ENCODE measurements around the gene RHOF.

The RHOF gene

DNA sequence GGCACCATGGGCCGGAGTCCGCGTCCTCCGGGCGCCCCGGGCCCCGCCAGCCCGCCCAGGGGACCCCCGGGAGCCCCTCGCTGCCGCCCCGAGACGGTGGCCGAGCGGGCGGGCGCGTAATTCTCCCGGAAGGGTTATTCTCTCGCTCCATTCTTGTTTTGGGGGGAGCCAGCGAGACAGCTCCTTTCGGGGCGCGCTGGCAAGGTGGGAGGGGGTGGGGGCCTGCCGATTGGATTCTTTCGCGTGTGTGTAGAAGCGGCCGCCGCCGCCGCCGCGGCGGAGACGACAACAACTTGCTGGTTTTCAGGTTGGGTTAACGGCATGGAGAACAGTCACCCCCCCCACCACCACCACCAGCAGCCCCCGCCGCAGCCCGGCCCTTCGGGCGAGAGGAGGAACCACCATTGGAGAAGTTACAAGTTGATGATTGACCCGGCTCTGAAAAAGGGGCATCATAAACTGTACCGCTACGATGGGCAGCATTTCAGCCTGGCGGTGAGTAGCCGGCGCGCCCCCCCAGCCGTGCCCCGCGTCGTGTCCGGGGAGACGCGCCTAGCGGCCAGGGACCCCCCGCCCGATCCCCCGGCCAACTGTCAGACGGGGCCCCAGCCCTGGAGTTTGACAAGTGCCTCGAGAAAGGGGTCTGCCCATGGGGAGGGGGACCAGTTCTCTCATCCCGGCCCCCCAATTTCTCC lies 11.1 kb upstream of the RHOF start:
- peak; percentile 13 for DNase-seq

DNA sequence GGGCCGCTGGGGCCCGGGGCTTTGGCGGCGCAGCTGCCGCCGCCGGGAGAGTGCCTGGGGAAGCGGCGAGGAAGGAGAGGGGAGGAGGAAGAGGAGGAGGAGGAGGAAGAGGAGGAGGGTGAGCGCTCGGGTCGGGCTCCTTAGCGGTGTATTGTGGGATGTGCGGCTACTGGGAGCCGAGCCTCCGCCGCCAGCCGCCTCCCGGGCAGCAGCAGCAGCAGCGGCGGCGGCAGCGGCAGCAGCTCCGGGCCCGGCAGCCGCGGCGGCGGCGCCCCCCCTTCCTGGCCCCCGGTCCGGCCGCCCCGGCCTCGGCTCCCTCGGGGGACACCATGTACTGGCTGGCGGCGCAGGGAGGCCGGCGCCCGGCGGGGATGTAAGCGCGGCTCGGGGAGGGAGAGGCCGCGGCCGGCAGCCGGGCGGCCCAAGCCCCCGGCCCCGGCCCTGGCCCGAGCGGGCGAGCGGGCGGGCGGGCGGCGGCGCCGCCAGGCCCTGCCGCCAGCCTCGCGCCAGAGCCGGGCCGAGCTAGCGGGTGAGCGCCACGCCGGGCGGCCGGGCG lies 10.5 kb upstream of the RHOF start, which contains the start of gene SETD1B:
Gene SETD1B (plus strand): TSS at position 149 of the 556 bp plus-strand sequence. CDS start 729 bp downstream, outside the sequence.
- DNase-seq: peak; percentile 39

DNA sequence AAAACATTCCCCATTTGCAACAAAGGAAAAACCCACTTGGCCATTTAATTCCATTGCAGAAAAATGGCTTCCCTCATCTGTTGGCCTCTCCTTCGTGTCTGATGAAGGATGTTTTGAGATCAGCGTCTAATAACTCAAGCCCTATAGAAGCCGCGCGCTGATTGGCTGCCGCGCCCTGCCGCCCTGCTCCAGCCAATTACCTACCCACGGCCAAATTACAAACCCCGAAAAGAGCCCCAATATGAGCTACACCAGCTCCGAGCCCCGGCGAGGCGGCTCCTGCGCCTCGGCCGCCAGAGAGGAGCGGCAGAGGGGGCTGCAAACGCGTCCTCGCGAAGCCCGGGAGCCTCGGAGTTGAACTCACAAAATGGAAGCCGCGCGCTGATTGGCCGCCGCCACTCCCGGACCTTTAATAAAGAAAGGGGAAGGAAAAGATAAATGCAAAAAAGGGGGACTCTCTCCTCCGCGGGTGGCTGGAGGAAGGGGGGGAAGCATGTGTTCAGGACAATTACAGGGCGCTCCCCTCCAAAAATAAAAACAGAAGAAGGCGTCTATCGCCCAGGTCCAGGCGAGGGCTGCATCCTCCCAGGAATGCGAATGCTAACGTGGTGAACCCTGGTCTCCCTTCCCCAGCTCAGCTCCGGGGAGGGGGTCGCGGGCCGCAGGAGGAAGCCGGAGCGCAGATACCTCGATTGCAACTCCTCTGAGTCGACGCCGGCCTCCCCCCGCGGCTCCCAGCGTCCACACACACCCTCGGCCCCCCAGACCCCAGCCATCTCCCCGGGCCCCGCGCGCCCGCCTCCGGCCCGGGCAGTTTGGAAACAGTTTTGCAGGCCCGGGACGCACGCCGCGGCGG lies 9.6 kb upstream of the RHOF start:
- DNase-seq: peak; percentile 98

DNA sequence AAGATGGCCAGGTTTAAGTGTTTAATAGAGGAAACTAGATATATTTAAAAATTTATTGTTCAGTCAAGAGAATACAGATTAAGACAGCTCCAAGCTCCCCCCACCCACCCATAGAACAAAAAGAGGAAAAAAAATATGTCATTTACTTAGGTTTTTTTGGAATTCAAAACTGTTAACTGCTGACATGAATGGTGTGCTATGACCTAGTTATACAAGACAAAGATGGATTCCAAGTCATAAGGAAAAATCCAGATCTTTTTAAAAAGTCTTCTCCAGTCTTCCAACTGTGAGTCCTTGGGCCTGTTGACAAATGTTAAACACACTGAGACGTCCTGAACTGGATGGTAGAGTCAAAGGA lies 9.0 kb upstream of the RHOF start:
- no peak for DNase-seq

DNA sequence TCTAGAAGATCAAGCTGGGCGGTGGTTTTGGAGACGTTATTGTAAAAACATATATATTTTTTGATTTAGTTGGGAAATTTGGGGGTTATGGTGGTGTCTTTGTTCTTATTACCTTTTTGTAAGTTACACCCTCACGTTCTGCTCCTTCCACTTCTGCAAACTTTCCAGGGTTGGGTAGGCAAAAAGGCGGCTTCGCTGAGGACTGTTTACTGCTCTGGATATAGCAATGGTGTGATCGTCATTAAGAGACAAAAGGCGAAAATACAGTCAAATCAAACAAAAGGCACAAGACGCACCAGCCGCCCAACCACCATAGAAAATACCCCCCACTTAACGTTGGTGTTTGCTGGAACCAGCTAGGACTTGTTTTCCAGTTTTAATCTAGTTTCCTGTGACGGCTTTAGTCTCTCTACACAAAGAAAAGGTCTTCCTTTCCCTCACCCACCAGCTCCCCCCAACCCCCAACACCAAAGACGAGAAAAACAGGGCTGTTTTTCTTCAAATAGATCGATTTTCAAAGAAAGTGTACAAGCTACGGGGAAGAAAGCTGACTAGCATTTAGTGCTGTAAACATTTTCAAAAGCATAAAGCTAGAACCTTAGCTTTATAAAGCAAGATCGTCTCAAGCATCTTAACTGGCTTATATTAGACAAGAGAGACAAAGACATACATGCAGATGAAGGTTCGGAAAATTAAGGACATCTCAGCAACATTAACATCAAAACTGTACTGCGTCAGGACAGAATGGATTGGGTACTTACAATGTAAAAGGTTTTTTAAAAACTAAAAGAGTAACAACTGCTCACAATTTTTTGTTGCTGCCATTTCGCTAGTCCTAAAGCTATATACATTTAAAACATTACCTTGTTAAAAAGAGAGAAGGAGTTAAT lies 8.4 kb upstream of the RHOF start:
- DNase-seq: peak; percentile 84

DNA sequence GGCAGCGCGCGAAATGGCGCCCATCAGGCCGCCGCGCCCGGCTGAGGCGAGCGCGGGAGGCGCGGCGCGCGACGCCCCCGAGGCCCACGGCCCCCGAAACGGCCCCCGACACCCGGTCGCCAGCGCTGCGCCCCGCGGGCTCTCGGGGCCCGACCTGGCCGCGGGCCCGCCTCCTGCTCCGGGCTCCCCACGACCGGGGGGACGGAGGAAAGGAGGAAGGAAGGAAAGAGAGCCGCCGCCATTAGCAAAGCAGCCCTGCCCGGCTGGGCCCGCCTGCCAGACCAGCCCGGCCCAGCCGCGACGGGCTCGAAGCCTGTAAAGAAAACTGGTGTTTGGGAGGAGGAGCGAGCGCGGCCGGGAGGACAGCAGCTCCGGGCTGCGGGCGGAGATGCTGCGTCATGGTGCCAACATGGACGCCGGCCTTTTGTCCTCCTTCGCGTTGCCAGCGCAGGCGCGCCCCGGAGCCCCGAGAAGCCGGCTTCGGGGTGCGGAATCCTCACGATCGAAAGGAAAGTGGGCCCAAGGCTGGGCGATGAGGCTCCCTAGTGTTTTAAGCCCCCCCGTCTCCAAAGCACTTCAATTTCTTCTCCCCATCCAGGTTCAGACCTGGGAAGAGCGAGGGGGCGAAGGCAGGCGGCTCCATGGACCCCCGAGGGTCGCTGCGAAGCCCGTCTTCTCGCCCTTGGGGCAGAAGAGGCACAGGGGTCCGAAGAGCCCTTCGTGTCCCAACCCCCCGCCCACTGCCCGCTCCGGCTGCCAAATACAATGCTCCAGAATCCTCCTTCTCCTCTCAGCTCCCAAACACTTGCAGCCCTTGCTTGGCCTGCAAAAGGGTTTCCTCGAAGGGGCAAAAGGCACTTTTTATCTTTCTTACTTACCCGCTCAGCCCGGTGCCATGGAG lies 7.5 kb upstream of the RHOF start:
- peak; percentile 75 for DNase-seq

DNA sequence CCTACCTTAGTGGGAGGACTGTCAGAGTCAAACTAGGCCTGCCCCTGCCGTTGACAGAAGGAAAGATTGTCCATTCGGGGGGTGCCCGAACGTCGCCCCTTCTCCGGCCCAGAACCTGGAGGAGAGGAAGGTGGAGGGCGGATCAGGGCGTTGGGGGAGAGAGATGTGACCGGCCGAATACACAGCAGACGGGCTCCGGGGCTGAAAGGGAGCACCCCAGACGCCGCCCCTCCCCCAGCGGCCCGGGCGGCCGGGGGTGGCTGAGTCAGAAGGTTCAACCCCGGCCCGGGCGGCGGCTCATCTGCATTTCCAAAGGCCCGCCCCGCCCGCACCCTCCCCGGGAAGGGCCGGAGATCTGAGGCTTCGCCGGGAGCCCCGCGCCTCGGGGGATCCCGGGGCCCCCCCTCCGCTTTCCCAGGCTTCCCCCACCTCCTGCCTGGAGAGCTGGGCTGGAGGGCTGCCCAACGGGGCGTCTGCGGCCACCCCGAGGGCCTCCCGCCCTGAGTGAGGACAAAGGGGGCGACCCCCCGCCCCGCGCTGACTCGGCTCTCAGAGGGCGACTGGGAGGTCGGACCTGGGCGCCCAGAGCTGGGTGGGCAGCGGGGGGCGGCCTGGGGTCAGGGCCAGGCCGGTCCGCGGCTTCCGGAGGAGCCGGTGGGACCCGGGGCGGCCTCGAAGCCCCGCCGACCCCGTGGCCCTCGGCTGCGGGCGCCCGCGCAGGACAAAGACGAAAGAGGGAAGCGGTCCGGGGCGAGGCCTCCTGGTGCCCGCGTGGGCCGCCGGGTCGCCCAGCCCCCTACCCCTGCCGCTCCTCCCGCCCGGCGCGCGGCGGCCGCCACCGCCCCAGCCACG lies 6.6 kb upstream of the RHOF start:
- peak; percentile 80 for DNase-seq

DNA sequence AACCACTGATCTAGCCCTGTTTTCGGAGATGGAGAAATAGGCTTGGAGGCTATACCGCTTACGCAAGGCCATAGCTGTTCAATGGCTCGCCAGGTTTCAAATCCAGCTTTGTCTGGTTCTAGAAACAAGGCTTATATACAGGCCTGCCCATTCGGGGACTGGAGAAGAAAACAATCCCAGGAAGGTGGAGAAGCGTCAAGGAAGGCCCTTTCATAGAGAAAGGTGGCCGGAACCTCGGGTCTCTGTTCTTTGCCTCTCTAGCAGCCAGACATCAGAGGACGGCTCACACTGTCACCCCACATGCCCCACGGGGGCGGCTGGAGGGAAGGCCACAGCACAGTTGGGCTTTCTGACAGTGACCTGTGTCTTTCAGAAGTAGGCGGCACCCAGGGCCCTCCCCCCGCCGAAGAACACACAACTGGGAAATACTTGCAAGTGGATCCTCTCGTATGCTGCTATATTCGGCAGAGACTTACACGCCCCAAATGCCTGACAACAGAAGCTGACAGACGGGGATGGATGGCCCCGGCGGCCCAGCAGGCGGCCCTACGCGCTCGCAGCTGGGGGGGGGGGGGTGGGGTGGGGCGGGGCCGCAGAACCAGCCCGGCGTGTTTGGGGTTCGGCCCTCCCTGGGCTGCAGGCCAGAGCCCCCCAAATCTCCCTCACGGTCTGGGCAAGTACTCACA lies 5.8 kb upstream of the RHOF start:
- DNase-seq: peak; percentile 81

DNA sequence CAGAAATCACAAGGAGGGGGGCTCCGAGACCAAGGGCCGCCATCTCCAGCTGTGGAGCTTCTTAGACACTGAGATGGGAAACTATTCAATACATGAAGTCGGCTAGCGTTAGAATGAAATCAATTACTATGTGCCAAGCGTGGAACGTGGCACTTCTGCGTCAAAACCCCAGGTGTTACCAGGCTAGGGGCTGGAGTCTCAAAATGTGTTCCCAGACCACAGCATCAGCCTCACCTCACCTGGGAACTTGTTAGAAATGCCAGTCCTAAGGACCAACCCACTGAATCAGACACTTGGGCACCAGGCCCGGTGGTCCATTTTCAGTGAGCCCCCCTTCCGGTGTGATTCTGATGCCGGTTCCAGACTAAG lies 5.3 kb upstream of the RHOF start:
- no peak for DNase-seq

DNA sequence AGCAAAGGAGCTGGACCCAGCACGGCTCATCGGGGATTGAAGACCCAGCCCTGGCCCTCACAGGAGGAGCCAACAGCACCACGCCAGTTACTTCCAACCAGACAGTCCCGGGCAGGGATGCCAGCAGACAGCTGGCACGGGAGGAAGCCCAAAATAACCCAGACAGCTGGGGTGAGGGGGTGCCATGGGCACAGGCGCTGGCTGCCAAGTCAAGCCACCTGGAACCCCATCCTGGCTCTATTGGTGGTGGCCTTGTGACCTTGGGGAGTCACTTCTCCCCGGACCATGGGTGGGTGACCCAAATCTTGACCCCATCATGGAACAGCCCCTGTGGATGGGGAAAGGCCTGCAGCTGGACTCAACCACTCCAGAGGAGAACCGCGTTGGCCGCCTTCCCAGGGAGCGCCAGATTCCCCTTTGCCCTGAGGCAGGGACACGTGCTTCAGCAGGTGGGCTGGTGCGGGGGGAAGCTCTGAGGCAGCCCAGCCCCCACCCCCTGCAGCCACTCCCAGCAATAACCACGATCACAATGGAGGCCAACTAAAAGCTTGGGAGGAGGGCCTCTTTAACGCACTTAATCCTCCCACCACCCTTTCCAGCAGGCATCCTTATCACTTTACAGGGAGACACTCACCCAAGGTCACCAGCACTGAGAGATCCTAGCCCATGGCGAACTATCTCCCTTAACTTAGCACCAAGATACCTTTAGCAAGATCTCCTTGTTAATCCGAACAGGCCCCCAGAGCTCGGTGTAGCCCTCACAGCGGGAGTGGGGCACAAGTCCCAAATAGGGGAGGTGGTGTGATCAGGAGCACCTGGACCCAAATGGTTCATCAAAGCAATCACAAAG lies 4.7 kb upstream of the RHOF start:
- peak; percentile 94 for DNase-seq

DNA sequence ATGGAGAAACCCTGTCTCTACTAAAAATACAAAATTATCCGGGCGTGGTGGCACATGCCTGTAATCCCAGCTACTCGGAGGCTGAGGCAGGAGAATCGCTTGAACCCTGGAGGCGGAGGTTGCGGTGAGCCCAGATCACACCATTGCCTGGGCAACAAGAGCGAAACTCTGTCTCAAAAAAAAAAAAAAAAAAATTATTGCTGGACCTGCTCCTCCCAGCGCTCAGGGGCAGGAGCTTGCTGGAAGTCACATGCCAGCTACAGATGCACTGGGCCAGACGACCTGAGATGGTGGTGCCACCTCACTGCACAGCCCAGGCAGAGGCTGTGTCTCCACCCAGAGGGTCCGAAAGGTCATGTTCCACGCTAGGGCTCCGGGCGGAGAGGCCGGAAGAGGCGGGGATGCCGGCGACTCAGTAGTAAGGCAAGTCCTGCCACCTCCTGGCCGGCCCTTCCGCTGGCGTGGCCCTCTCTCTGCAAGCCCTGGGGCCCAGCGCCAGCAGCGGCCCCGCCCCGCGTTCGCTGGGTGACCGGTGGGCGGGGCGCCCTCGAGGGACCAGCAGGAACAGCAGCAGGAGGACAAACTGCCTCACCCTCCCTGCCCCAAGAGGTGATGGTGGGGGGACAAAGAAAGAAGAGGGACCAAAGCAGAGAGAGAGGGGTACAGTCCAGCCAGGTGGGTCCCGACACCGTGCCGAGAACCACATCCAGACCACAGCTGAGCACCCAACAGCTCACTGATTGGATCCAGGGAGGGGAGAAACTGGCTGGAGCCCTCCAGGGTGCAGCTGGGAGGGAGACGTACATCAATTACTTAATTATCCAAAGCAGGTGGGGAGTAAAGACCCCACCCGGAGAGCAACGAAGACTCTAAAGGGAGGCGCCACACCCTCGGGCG lies 3.6 kb upstream of the RHOF start:
- peak; percentile 84 for DNase-seq

DNA sequence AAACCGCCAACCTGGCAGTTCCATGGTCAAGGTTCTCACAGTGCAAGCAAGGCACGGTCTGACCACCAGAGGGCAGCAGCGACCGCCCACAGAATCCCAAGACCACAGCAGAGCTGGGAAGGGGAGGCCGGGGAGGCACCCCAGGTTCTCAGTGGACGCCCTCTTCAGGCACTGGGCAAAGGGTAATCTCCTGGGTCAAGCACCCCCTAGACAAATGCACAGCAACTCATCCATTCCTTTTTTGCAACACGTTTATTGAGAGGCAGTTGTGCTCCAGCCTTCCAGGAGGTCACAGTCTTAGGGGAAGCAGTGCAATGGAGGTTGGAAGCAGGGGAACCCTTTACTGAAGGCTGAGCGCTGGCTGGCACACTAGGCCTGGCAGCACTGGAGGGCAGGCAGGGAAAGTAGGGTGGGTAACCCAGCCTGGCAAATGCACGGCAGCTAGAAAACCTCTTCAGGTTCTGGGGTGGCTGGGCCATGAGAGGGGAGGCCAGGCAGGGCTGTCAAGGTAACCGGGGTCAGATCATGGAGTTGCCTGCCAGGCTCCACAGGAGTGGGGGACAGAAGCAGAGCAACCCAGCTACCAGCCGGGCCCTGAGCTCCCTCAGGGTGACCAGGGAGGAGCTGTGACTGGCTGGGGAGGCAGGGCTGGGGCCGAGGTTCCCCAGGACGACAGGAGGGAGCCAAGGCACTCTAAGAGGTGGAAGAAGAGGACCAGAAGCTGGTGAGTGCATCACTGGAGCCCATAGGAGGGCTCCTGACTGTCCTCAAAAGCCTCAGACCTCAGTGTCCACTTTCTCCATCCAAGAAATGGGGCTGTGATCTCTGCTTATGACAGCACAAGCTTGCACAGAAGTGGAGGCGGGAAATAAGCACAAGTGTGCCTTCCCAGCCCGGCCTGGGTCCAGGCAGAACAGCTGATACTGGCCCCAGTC lies 1.8 kb upstream of the RHOF start:
- peak; percentile 69 for DNase-seq

DNA sequence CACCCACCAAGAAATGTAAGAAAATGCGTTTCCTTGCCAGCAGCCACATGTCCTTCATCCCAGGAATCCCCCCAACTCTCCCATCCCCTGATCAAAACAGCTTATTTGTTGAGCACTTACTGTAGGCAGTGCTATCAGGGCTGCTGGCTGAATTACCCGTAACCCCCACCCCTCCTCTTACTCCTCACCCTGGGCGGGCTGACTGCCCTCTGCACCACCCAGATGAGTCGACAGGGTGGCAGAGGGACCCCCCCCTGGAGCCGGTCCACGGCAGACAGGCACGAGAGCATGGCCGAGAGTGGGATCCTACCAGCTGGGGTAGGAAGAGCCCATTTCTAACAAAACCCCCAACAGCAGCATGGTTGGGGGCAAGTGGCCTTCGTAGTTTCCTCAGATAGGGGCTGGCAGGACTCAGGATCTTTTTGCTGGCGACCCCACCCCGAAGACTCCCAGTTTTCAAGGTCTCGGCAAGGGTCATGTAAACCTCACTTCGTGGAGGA lies 1.1 kb upstream of the RHOF start:
- DNase-seq: no peak

DNA sequence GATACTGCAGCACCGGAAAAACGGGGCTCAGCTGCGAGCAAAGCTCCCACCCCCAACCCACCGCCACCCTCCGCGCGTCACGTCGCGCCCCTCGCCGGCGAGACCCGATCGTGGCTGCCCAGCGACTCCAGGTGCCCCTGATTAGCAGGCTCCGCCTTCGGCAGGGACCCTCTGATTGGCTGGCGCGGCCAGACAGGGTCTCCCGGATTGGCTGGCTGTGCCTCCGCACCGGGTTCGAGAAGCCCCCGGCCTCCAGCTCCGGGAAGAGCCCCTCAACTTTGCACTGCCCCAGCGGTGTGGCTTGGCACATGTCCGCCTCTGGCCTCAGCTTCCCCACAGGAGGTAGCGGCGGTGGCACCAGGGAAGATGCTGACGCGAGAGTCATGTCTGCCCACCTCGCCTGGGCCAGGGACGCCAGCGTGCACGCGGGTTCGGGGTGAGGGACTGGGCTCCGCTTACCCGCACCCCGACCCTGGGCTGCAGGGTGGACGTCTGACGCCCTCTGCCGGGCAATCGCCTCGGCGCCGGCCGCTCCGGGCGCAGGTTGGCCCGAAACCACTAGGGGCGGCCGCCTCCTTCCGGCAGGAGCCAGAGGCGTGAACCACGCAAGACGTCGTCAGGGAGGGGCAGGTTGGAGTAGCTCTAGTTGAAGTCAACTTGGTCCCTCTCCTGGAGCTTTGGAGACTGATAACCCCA lies 498 bp upstream of the RHOF start:
- peak; percentile 82 for DNase-seq

DNA sequence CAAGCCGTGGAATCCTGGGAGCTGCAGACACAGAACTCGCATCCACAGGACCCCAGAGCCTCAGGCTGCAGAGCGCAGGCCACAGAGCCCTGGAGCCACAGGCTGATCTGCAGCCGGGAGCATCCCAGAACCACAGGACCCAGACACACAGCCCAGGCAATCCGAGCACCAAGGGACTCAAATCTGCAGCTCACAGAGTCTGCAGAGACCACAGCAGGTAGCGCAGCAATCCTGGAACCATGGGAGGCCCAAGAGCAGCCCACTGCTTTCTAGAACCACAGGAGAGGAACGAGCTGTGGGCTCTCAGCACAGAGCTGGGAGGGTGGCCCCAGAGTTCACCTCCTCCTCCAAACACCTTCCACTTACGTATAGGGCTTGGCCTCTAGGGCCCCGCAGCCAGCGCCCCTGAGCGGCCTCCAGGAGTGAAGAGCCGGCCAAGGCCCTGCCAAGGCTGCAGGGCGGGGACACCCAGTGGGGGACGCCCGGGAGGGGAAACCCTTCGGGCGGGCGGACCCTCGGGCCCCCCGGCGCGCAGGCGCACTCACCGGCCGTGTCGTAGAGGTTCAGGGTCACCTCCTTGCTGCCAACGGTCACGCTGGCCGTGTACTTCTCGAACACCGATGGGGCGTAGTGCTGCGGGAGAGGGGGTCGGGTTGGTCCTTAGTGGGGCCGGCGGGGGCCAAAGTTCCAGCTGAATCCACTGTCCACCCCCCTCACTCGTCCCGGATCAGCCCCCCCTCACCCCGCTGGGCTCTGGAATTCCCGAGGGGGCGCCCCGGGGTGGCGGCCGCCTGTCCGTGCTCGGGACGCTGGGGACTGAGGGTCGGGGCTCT lies 665 bp downstream of the RHOF start:
- no peak for DNase-seq

All from NCI-H1105 treated with DMSO at 0.1 percent for 48 hours (cell line).